Measurements from ENCODE around the gene GNL2. TPM values are rescaled to one million over a fixed set of nuclear protein-coding genes. Genes with fewer than 3 reads are reported as not detected.

GNL2 gene
- total RNA-seq, 1 donor from 2014 or later, result 47.4 TPM

Other genes with a start within 250 kb of the GNL2 start
- gene ZC3H12A, start 121.4 kb downstream of the GNL2 start, total RNA-seq, result 1.1 and 2.4 TPM in 2 replicates
- gene MEAF6, start 81.2 kb downstream of the GNL2 start, total RNA-seq, result 27.9 and 41.3 TPM in 2 replicates
- 8.5 and 14.3 TPM in 2 replicates for gene SNIP1, start 41.6 kb downstream of the GNL2 start, total RNA-seq
- 0.20 and 0.22 TPM in 2 replicates for gene DNALI1, start 39.0 kb downstream of the GNL2 start, total RNA-seq
- gene RSPO1, start 39.0 kb upstream of the GNL2 start, total RNA-seq, result not detected in 2 replicates
- 1.4 and 5.7 TPM in 2 replicates for gene CDCA8, start 96.6 kb upstream of the GNL2 start, total RNA-seq
- not detected in 2 replicates for gene EPHA10, start 169.2 kb upstream of the GNL2 start, total RNA-seq
- 0.65 and 1.6 TPM in 2 replicates for gene MANEAL, start 197.9 kb upstream of the GNL2 start, total RNA-seq
- gene C1orf122, start 211.9 kb upstream of the GNL2 start, total RNA-seq, result 14.4 and 21.2 TPM in 2 replicates
- 12.2 and 22.4 TPM in 2 replicates for gene YRDC, start 212.3 kb upstream of the GNL2 start, total RNA-seq

All from lung microvascular endothelial cell (primary cell).